Subcutaneous adipose tissue (tissue), 4 donors: Measurements from ENCODE around the gene TUBB1. TPM values are rescaled to one million over a fixed set of nuclear protein-coding genes. Genes with fewer than 3 reads are reported as not detected.

Source experiments
- total RNA-seq, 4 donors: library from RNA; depleted of rRNA; stranded (reverse); fragments of >200 nt; gene quantifications; one replicate each; pipeline ENCODE4 v1.1.0, GENCODE V29; 2016
- TF ChIP-seq, protein P1 (sequence below): fragments of 450-650 bp; IDR thresholded peaks from one replicate; pipeline ENCODE4 v1.5.1; 2016; ENCODE audit warnings: low read depth, mild to moderate bottlenecking, control low read depth, antibody characterized with exemption, moderate library complexity

Gene TUBB1
- total RNA-seq, 4 donors from 2014 or later = 0.33 TPM; not detected in 3

DNA sequence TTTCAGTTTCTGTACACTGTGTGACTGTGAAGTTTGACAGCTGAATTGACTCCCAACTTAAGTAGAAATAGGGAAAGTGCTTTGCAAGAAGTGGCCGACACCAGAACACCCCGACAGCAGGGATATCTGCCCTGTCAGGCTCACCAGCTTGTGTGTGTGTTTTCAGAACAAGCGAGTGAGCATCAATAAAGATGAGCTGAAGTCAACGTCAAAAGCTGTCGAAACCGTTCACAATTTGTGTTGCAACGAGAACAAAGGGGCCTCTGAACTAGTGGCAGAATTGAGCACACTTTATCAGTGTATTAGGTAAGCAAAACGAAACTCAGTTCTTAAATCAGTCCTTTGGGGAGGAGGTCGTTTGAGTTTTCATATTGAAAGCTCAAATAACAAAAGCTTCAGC lies 27.5 kb upstream of the TUBB1 start:
- TF ChIP-seq, protein P1, sequence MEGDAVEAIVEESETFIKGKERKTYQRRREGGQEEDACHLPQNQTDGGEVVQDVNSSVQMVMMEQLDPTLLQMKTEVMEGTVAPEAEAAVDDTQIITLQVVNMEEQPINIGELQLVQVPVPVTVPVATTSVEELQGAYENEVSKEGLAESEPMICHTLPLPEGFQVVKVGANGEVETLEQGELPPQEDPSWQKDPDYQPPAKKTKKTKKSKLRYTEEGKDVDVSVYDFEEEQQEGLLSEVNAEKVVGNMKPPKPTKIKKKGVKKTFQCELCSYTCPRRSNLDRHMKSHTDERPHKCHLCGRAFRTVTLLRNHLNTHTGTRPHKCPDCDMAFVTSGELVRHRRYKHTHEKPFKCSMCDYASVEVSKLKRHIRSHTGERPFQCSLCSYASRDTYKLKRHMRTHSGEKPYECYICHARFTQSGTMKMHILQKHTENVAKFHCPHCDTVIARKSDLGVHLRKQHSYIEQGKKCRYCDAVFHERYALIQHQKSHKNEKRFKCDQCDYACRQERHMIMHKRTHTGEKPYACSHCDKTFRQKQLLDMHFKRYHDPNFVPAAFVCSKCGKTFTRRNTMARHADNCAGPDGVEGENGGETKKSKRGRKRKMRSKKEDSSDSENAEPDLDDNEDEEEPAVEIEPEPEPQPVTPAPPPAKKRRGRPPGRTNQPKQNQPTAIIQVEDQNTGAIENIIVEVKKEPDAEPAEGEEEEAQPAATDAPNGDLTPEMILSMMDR = no peak

- TF ChIP-seq, protein P1 = no peak
Observed at GRCh38 chr20:58992911-58993310, 26.3 kb upstream of the TUBB1 start.

GRCh38 chr20:58993332-58994248 lies 25.6 kb upstream of the TUBB1 start:
- TF ChIP-seq, protein P1 = no peak

GRCh38 chr20:58994390-58995159 lies 24.7 kb upstream of the TUBB1 start:
- TF ChIP-seq, protein P1 = no peak

GRCh38 chr20:58995461-58996225 lies 23.6 kb upstream of the TUBB1 start:
- TF ChIP-seq, protein P1 = no peak

GRCh38 chr20:58996226-58996611 lies 23.0 kb upstream of the TUBB1 start:
- TF ChIP-seq, protein P1 = no peak
